IPS-15b (cell line): Measurements from ENCODE around the gene DRD2.
A peak's percentile ranks its signal among the peaks of the same experiment; 100 is the strongest.

Experiments used
- H3K27me3 ChIP-seq: one replicate; pipeline ENCODE4 v1.6.1; 2013; ENCODE audit warnings: low read length; ENCODE audit not compliant: control insufficient read depth, insufficient read depth
- H3K36me3 ChIP-seq: one replicate; pipeline ENCODE4 v1.6.1; 2013; ENCODE audit warnings: low read length; ENCODE audit not compliant: control insufficient read depth, insufficient read depth
- H3K4me1 ChIP-seq: one replicate; pipeline ENCODE4 v1.6.1; 2013; ENCODE audit warnings: mild to moderate bottlenecking, low read length; ENCODE audit not compliant: control insufficient read depth, insufficient read depth
- H3K4me3 ChIP-seq: one replicate; pipeline ENCODE4 v1.5.1; 2013; ENCODE audit warnings: low read depth, low read length
- H3K9ac ChIP-seq: one replicate; pipeline ENCODE4 v1.6.1; 2013; ENCODE audit warnings: low read depth, mild to moderate bottlenecking, low read length
- H3K9me3 ChIP-seq: one replicate; pipeline ENCODE4 v1.6.1; 2013; ENCODE audit warnings: mild to moderate bottlenecking, low read length; ENCODE audit not compliant: control insufficient read depth, insufficient read depth

Gene DRD2

GRCh38 chr11:113394919-113395318 is 80.3 kb downstream of the DRD2 start:
- H3K9me3 ChIP-seq, result no peaks in the 10 kb centered on the region
- H3K9ac ChIP-seq, result no peak overlapping the region
- no peaks in the 10 kb centered on the region for H3K27me3 ChIP-seq
- no peaks in the 10 kb centered on the region for H3K4me1 ChIP-seq
- H3K4me3 ChIP-seq, result no peak overlapping the region
- H3K36me3 ChIP-seq, result no peaks in the 10 kb centered on the region

GRCh38 chr11:113393501-113393985 is 81.7 kb downstream of the DRD2 start:
- Histone ChIP-seq H3K27me3 (no peaks in the 10 kb centered on the region), H3K4me3 (no peak overlapping the region), H3K36me3 (no peaks in the 10 kb centered on the region), H3K9ac (no peak overlapping the region), H3K4me1 (no peaks in the 10 kb centered on the region), H3K9me3 (no peaks in the 10 kb centered on the region)

- no peaks in the 10 kb centered on the region for H3K36me3 ChIP-seq
- H3K9me3 ChIP-seq, result no peaks in the 10 kb centered on the region
- H3K4me1 ChIP-seq, result peaks cover under 1% of the 10 kb centered on the region
- H3K4me3 ChIP-seq, result no peak overlapping the region
- H3K27me3 ChIP-seq, result peaks cover 3% of the 10 kb centered on the region
- no peak overlapping the region for H3K9ac ChIP-seq
These were observed 82.8 kb downstream of the DRD2 start for GRCh38 chr11:113392236-113392921.

GRCh38 chr11:113389272-113389671 is 85.9 kb downstream of the DRD2 start:
- Histone ChIP-seq H3K27me3 (peaks cover 8% of the 10 kb centered on the region), H3K4me1 (peaks cover 9% of the 10 kb centered on the region), H3K9ac (no peak overlapping the region), H3K36me3 (no peaks in the 10 kb centered on the region), H3K9me3 (no peaks in the 10 kb centered on the region), H3K4me3 (no peak overlapping the region)

- Histone ChIP-seq H3K9ac (peak within 1 kb of the TSS; percentile 47), H3K4me1 (peaks cover 9% of the 10 kb centered on the region), H3K27me3 (peaks cover 8% of the 10 kb centered on the region), H3K9me3 (no peaks in the 10 kb centered on the region), H3K36me3 (no peaks in the 10 kb centered on the region), H3K4me3 (peak within 1 kb of the TSS; percentile 60)
These were observed 87.5 kb downstream of the DRD2 start, which contains the start of gene ANKK1 for GRCh38 chr11:113387605-113388211. Gene ANKK1 (plus strand): TSS chr11:113387779. CDS start chr11:113387885, 106 bp downstream.

GRCh38 chr11:113386866-113387265 is 88.3 kb downstream of the DRD2 start:
- H3K27me3 ChIP-seq, result peaks cover 8% of the 10 kb centered on the region
- H3K36me3 ChIP-seq, result no peaks in the 10 kb centered on the region
- no peak overlapping the region for H3K9ac ChIP-seq
- H3K4me1 ChIP-seq, result peaks cover 9% of the 10 kb centered on the region
- no peaks in the 10 kb centered on the region for H3K9me3 ChIP-seq
- no peak overlapping the region for H3K4me3 ChIP-seq

GRCh38 chr11:113385749-113386148 is 89.4 kb downstream of the DRD2 start:
- Histone ChIP-seq H3K9ac (no peak overlapping the region), H3K4me3 (no peak overlapping the region), H3K4me1 (peaks cover 9% of the 10 kb centered on the region), H3K27me3 (peaks cover 8% of the 10 kb centered on the region), H3K9me3 (no peaks in the 10 kb centered on the region), H3K36me3 (no peaks in the 10 kb centered on the region)

- no peak overlapping the region for H3K4me3 ChIP-seq
- H3K9me3 ChIP-seq, result no peaks in the 10 kb centered on the region
- peaks cover 9% of the 10 kb centered on the region for H3K4me1 ChIP-seq
- H3K27me3 ChIP-seq, result peaks cover 8% of the 10 kb centered on the region
- H3K9ac ChIP-seq, result no peak overlapping the region
- no peaks in the 10 kb centered on the region for H3K36me3 ChIP-seq
These were observed 90.6 kb downstream of the DRD2 start for GRCh38 chr11:113384551-113384950.

GRCh38 chr11:113382121-113382520 is 93.1 kb downstream of the DRD2 start:
- no peaks in the 10 kb centered on the region for H3K36me3 ChIP-seq
- H3K27me3 ChIP-seq, result peaks cover 5% of the 10 kb centered on the region

GRCh38 chr11:113378692-113379091 is 96.5 kb downstream of the DRD2 start:
- H3K9me3 ChIP-seq, result no peaks in the 10 kb centered on the region
- H3K36me3 ChIP-seq, result no peaks in the 10 kb centered on the region
- peaks cover 3% of the 10 kb centered on the region for H3K4me1 ChIP-seq
- no peak overlapping the region for H3K4me3 ChIP-seq
- no peaks in the 10 kb centered on the region for H3K27me3 ChIP-seq
- no peak overlapping the region for H3K9ac ChIP-seq

More at GRCh38 chr11:113382121-113382520, 93.1 kb downstream of the DRD2 start:
- peaks cover 9% of the 10 kb centered on the region for H3K4me1 ChIP-seq
- H3K9me3 ChIP-seq, result no peaks in the 10 kb centered on the region
- no peak overlapping the region for H3K4me3 ChIP-seq
- H3K9ac ChIP-seq, result no peak overlapping the region

- Histone ChIP-seq H3K4me1 (peaks cover 3% of the 10 kb centered on the region), H3K9ac (no peak overlapping the region), H3K4me3 (no peak overlapping the region)
These were observed 97.4 kb downstream of the DRD2 start for GRCh38 chr11:113377681-113378412.

More at GRCh38 chr11:113377681-113378412, 97.4 kb downstream of the DRD2 start:
- no peaks in the 10 kb centered on the region for H3K27me3 ChIP-seq
- H3K36me3 ChIP-seq, result no peaks in the 10 kb centered on the region
- no peaks in the 10 kb centered on the region for H3K9me3 ChIP-seq
